Left kidney (tissue), 2 donors: Measurements from ENCODE around the gene SEZ6L2. TPM values are rescaled to one million over a fixed set of nuclear protein-coding genes. Genes with fewer than 3 reads are reported as not detected.

Source experiments
- DNase-seq: peaks from one replicate; pipeline ENCODE4 v3.0.0-alpha.2; 2013
- polyA plus RNA-seq: library from polyadenylated mRNA; unstranded; fragments of 120-200 nt; gene quantifications from one replicate; pipeline ENCODE4 v1.2.1, GENCODE V29; 2013; ENCODE audit not compliant: insufficient read length

SEZ6L2 gene
- polyA plus RNA-seq, 1 donor, result 8.2 TPM

- DNase-seq, result no peak
These were observed 74.0 kb downstream of the SEZ6L2 start for GRCh38 chr16:29825145-29826044.

GRCh38 chr16:29824589-29825144, 74.7 kb downstream of the SEZ6L2 start:
- no peak for DNase-seq

GRCh38 chr16:29821643-29822115, 77.7 kb downstream of the SEZ6L2 start:
- DNase-seq, result no peak

Other genes starting within 250 kb of the SEZ6L2 start
- gene SPN, start 236.3 kb downstream of the SEZ6L2 start, polyA plus RNA-seq, result 2.0 TPM
- gene QPRT, start 220.4 kb downstream of the SEZ6L2 start, polyA plus RNA-seq, result 148 TPM
- gene C16orf54, start 153.6 kb downstream of the SEZ6L2 start, polyA plus RNA-seq, result 0.32 TPM
- gene ZG16, start 121.3 kb downstream of the SEZ6L2 start, polyA plus RNA-seq, result 0.08 TPM
- gene KIF22, start 108.8 kb downstream of the SEZ6L2 start, polyA plus RNA-seq, result 89.2 TPM
- 304 TPM for gene MAZ, start 93.0 kb downstream of the SEZ6L2 start, polyA plus RNA-seq
- gene PRRT2, start 87.4 kb downstream of the SEZ6L2 start, polyA plus RNA-seq, result 19.4 TPM
- gene PAGR1, start 83.4 kb downstream of the SEZ6L2 start, polyA plus RNA-seq, result 33.5 TPM
- gene MVP, start 79.1 kb downstream of the SEZ6L2 start, polyA plus RNA-seq, result 15.3 TPM
- 79.4 TPM for gene CDIPT, start 36.3 kb downstream of the SEZ6L2 start, polyA plus RNA-seq
- gene ASPHD1, start 938 bp upstream of the SEZ6L2 start, polyA plus RNA-seq, result 0.86 TPM
- gene KCTD13, start 26.7 kb upstream of the SEZ6L2 start, polyA plus RNA-seq, result 23.9 TPM
- gene TMEM219, start 62.5 kb upstream of the SEZ6L2 start, polyA plus RNA-seq, result 93.1 TPM
- gene TAOK2, start 74.3 kb upstream of the SEZ6L2 start, polyA plus RNA-seq, result 45.3 TPM
- gene HIRIP3, start 96.1 kb upstream of the SEZ6L2 start, polyA plus RNA-seq, result 17.0 TPM
- gene INO80E, start 96.7 kb upstream of the SEZ6L2 start, polyA plus RNA-seq, result 46.2 TPM
- gene DOC2A, start 111.5 kb upstream of the SEZ6L2 start, polyA plus RNA-seq, result 3.0 TPM
- gene C16orf92, start 123.6 kb upstream of the SEZ6L2 start, polyA plus RNA-seq, result not detected
- gene TLCD3B, start 131.7 kb upstream of the SEZ6L2 start, polyA plus RNA-seq, result 1.2 TPM
- gene ALDOA, start 166.2 kb upstream of the SEZ6L2 start, polyA plus RNA-seq, result 449 TPM
- 82.7 TPM for gene PPP4C, start 176.4 kb upstream of the SEZ6L2 start, polyA plus RNA-seq
- 1.1 TPM for gene TBX6, start 192.4 kb upstream of the SEZ6L2 start, polyA plus RNA-seq
- 43.1 TPM for gene YPEL3, start 196.7 kb upstream of the SEZ6L2 start, polyA plus RNA-seq
- gene GDPD3, start 214.0 kb upstream of the SEZ6L2 start, polyA plus RNA-seq, result 13.6 TPM
- gene MAPK3, start 223.7 kb upstream of the SEZ6L2 start, polyA plus RNA-seq, result 73.6 TPM